Measurements from ENCODE around the gene SPOCK1.

SPOCK1 gene

GRCh38 chr5:137019229-137019628 is 479.9 kb downstream of the SPOCK1 start:
- Histone ChIP-seq H3K4me2 (ENCODE audit: insufficient read depth, low read length) (no peak overlapping the region), H3K9me3 (ENCODE audit: insufficient read depth, low read length, severe bottlenecking) (no peaks in the 10 kb centered on the region), H2AFZ (ENCODE audit: low read depth, low read length) (no peak overlapping the region), H3K9ac (ENCODE audit: low read depth, low read length) (no peak overlapping the region), H3K27me3 (ENCODE audit: insufficient read depth, low read length, poor library complexity) (peaks cover 8% of the 10 kb centered on the region), H4K20me1 (ENCODE audit: insufficient read depth, low read length) (no peaks in the 10 kb centered on the region), H3K36me3 (ENCODE audit: insufficient read depth, low read length) (no peaks in the 10 kb centered on the region), H3K4me3 (ENCODE audit: low read depth in 1 of 2, low read length in 2 of 2) (no peak overlapping the region), H3K79me2 (ENCODE audit: insufficient read depth, low read length) (no peaks in the 10 kb centered on the region), H3K27ac (ENCODE audit: low read length) (no peak overlapping the region), H3K4me1 (ENCODE audit: insufficient read depth, low read length) (no peaks in the 10 kb centered on the region)
- ATAC-seq (ENCODE audit: insufficient read depth, low read depth) (no peak), DNase-seq (no peak)
- TF ChIP-seq EZH2 (IDR thresholded peaks at IDR 0.05; ENCODE audit: borderline replicate concordance, low read depth, low read length, severe bottlenecking), result no peak

- H2AFZ ChIP-seq (ENCODE audit: low read depth, low read length), result no peak overlapping the region
- H3K27me3 ChIP-seq (ENCODE audit: insufficient read depth, low read length, poor library complexity), result peaks cover 8% of the 10 kb centered on the region
- H3K4me2 ChIP-seq (ENCODE audit: insufficient read depth, low read length), result no peak overlapping the region
- ATAC-seq (ENCODE audit: insufficient read depth, low read depth), result no peak
- H3K9me3 ChIP-seq (ENCODE audit: insufficient read depth, low read length, severe bottlenecking), result no peaks in the 10 kb centered on the region
- no peaks in the 10 kb centered on the region for H4K20me1 ChIP-seq (ENCODE audit: insufficient read depth, low read length)
- no peak overlapping the region for H3K27ac ChIP-seq (ENCODE audit: low read length)
- no peak for DNase-seq
- H3K4me1 ChIP-seq (ENCODE audit: insufficient read depth, low read length), result no peaks in the 10 kb centered on the region
- TF ChIP-seq EZH2 (IDR thresholded peaks at IDR 0.05; ENCODE audit: borderline replicate concordance, low read depth, low read length, severe bottlenecking) (no peak), CTCF (IDR thresholded peaks at IDR 0.05; ENCODE audit: borderline replicate concordance, extremely low read depth, low read length, poor library complexity, severe bottlenecking) (no peak)
- H3K4me3 ChIP-seq (ENCODE audit: low read depth in 1 of 2, low read length in 2 of 2), result no peak overlapping the region
- no peaks in the 10 kb centered on the region for H3K36me3 ChIP-seq (ENCODE audit: insufficient read depth, low read length)
- no peaks in the 10 kb centered on the region for H3K79me2 ChIP-seq (ENCODE audit: insufficient read depth, low read length)
- H3K9ac ChIP-seq (ENCODE audit: low read depth, low read length), result no peak overlapping the region
These were observed 482.3 kb downstream of the SPOCK1 start for GRCh38 chr5:137016783-137017324.

- H3K79me2 ChIP-seq (ENCODE audit: insufficient read depth, low read length), result no peaks in the 10 kb centered on the region
- no peak overlapping the region for H3K9ac ChIP-seq (ENCODE audit: low read depth, low read length)
- no peak overlapping the region for H3K27ac ChIP-seq (ENCODE audit: low read length)
- no peaks in the 10 kb centered on the region for H3K36me3 ChIP-seq (ENCODE audit: insufficient read depth, low read length)
- no peaks in the 10 kb centered on the region for H3K9me3 ChIP-seq (ENCODE audit: insufficient read depth, low read length, severe bottlenecking)
- no peak for ATAC-seq (ENCODE audit: insufficient read depth, low read depth)
- DNase-seq, result no peak
- no peak overlapping the region for H3K4me2 ChIP-seq (ENCODE audit: insufficient read depth, low read length)
- peaks cover 8% of the 10 kb centered on the region for H3K27me3 ChIP-seq (ENCODE audit: insufficient read depth, low read length, poor library complexity)
- H2AFZ ChIP-seq (ENCODE audit: low read depth, low read length), result no peak overlapping the region
- TF ChIP-seq CTCF (IDR thresholded peaks at IDR 0.05; ENCODE audit: borderline replicate concordance, extremely low read depth, low read length, poor library complexity, severe bottlenecking) (no peak), EZH2 (IDR thresholded peaks at IDR 0.05; ENCODE audit: borderline replicate concordance, low read depth, low read length, severe bottlenecking) (no peak)
- no peaks in the 10 kb centered on the region for H3K4me1 ChIP-seq (ENCODE audit: insufficient read depth, low read length)
- H3K4me3 ChIP-seq (ENCODE audit: low read depth in 1 of 2, low read length in 2 of 2), result no peak overlapping the region
- H4K20me1 ChIP-seq (ENCODE audit: insufficient read depth, low read length), result no peaks in the 10 kb centered on the region
These were observed 483.5 kb downstream of the SPOCK1 start for GRCh38 chr5:137015540-137016116.

- ATAC-seq (ENCODE audit: insufficient read depth, low read depth), result no peak
- Histone ChIP-seq H3K9me3 (ENCODE audit: insufficient read depth, low read length, severe bottlenecking) (no peaks in the 10 kb centered on the region), H3K4me2 (ENCODE audit: insufficient read depth, low read length) (no peak overlapping the region), H3K79me2 (ENCODE audit: insufficient read depth, low read length) (no peaks in the 10 kb centered on the region), H3K4me1 (ENCODE audit: insufficient read depth, low read length) (no peaks in the 10 kb centered on the region), H2AFZ (ENCODE audit: low read depth, low read length) (no peak overlapping the region), H3K27ac (ENCODE audit: low read length) (no peak overlapping the region), H3K9ac (ENCODE audit: low read depth, low read length) (no peak overlapping the region), H3K36me3 (ENCODE audit: insufficient read depth, low read length) (no peaks in the 10 kb centered on the region), H3K4me3 (ENCODE audit: low read depth in 1 of 2, low read length in 2 of 2) (no peak overlapping the region), H3K27me3 (ENCODE audit: insufficient read depth, low read length, poor library complexity) (peaks cover 8% of the 10 kb centered on the region), H4K20me1 (ENCODE audit: insufficient read depth, low read length) (no peaks in the 10 kb centered on the region)
- TF ChIP-seq EZH2 (IDR thresholded peaks at IDR 0.05; ENCODE audit: borderline replicate concordance, low read depth, low read length, severe bottlenecking) (no peak), CTCF (IDR thresholded peaks at IDR 0.05; ENCODE audit: borderline replicate concordance, extremely low read depth, low read length, poor library complexity, severe bottlenecking) (no peak)
- DNase-seq, result no peak
These were observed 484.4 kb downstream of the SPOCK1 start for GRCh38 chr5:137014731-137015130.
